GM19193 (cell line): ENCODE data around the gene ANKS4B.

ENCODE experiments used
- POLR2A ChIP-seq: IDR thresholded peaks from 4 replicates; pipeline ENCODE4 v1.6.1; 2011; ENCODE audit not compliant: insufficient read depth, insufficient read length; ENCODE audit errors: extremely low read depth

The ANKS4B gene

DNA sequence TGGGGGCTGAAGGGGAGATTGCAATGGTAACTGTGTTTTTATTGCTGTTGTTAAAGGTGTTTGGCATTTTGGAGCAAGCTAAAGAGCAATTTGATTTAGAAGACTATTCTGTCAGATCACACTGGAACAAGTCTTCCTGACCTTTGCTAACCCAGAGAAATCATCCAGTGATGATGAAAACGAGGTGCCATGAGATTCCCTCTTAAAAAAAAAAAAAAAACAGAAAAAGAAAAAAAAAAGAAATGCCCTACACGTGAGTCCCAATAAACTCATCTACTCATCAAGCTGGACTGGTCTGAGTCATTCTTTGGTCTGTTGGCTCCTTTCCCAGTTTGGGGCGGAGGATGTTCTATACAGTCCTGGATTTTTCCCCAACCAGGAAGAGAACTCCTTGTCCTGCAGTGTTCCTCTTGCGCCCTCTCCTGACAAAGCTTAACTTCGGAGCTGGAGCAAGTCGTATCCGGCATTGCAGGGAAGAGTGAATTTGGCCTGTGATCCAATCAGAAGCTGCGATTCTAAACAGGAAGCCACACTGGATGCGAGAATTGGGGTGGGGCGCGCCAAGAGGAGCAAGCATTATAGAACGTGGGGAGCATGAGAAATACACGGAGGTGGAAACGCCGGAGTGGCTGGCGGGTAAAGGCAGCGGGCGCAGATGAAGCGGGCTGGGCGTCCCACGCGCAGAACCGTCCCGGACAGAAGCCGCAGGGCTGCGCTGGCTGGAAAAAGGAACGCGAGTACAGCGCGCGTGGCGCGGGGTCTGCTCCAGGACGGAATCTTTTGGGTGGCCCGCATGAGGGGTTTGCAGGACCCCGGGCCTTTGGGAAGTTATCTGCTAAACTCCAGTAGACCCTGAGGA is 67.0 kb downstream of the ANKS4B start:
- no peak for TF ChIP-seq POLR2A

DNA sequence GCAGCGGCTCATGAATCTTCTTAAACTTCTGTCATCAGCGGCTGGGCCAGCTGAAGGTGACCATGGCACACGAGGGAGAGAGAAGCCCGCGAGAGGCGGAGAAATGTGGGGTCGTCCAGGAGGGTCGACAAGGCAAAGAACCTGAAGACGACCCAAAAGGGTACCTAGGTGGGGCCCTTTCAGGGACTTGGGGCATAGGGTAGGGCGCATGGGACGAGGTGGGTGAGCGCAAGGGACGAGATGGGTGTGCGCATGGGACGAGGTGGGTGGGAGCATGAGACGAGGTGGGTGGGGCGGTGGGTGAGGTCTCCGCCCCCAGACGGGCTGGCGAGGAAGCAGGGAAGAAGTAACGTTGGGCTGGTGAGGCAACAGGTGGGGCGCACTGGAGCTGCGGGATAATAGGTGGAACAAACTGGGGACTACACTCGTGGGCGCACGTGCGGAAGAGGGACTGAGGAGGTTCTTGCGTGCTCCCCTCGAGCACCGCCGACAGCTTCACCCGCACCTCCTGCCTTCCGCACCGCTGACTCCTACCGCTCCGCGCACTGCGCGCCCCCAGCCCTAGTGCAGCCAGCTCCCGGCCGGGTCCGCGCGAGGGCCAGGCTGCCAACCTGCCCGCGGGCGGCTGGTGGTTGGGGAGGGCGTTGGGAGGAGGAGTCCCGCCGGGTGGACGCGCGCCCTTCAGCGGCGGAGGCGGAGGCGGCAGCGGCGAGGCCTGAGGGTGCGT is 67.8 kb downstream of the ANKS4B start:
- TF ChIP-seq POLR2A = peak; percentile 61

DNA sequence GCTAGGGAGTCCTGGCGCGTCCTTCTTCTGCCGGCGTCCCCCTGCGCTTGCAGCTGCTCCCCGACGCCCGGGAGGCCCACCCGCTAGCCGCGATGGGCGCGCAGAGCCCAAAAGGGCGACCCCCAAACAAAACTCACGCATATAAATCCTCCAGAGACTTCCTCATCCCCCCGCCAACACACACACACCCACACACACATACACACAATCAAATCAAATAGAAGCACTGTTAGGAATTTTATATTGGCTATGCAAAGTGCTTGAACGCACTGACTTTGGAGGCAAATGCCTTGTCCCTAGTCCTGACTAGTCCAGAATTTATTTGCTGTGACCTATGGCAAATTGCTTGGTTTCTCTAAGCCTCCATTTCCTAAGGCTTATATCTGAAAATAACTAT is 68.4 kb downstream of the ANKS4B start:
- no peak for TF ChIP-seq POLR2A

- no peak for TF ChIP-seq POLR2A
Observed at GRCh38 chr16:21302454-21302853, 69.0 kb downstream of the ANKS4B start.

- TF ChIP-seq POLR2A = no peak
Observed at GRCh38 chr16:21302898-21303528, 69.5 kb downstream of the ANKS4B start.
